ENCODE results near the gene BABAM2.

DNA sequence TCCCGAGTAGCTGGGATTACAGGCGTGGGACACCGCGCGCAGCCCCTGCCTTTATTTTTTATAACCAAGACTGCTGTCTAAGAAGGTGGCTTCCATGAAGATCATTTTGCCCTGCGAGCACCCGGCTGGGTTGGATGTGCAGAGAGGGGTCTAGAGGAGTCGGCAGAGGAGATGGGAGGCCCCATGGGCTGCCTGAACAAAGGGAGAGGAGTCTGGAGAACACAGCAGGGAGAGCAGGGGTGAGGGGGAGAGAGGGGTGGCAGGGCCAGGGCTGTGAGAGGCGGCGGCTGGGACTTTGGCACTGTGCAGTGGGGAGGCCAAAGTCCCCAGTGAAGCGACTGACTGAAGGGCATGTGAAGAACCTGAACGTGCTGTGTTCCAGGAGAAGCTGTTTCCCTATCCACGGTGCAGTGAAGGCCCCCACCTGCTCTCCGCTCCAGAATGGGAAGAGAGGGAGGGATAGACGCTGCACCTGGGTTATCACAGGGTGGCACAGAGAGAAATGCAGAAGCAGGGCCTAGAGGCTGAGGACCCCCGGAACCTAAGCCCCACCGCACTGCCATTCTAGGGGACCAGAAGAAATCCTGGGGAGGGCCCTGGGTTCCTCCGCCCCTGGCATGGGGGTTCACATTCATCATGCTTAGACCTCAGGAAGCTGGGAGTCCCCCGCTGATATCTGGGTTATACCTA is 477.3 kb downstream of the BABAM2 start:
- TF ChIP-seq, protein P1, sequence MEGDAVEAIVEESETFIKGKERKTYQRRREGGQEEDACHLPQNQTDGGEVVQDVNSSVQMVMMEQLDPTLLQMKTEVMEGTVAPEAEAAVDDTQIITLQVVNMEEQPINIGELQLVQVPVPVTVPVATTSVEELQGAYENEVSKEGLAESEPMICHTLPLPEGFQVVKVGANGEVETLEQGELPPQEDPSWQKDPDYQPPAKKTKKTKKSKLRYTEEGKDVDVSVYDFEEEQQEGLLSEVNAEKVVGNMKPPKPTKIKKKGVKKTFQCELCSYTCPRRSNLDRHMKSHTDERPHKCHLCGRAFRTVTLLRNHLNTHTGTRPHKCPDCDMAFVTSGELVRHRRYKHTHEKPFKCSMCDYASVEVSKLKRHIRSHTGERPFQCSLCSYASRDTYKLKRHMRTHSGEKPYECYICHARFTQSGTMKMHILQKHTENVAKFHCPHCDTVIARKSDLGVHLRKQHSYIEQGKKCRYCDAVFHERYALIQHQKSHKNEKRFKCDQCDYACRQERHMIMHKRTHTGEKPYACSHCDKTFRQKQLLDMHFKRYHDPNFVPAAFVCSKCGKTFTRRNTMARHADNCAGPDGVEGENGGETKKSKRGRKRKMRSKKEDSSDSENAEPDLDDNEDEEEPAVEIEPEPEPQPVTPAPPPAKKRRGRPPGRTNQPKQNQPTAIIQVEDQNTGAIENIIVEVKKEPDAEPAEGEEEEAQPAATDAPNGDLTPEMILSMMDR (IDR thresholded peaks at IDR 0.05) = no peak
- TF ChIP-seq POLR2A (IDR thresholded peaks at IDR 0.05) = no peak

Data from thyroid gland (tissue), 4 donors.